Choroid plexus epithelial cell (primary cell): ENCODE measurements around the gene CCDC81.

ENCODE experiments used
- DNase-seq: peaks from one replicate; pipeline ENCODE4 v3.0.0-alpha.2; 2010; ENCODE audit warnings: low read depth
- H3K4me3 ChIP-seq: 2 replicates; pipeline ENCODE4 v1.5.1; 2011; ENCODE audit warnings: low read depth, mild to moderate bottlenecking, control low read depth, low read length, moderate library complexity
- CTCF ChIP-seq: conservative IDR thresholded peaks from 2 replicates; pipeline ENCODE4 v1.5.1; 2011; ENCODE audit warnings: low read depth, mild to moderate bottlenecking, control low read depth, inconsistent platforms, low read length, moderate library complexity

CCDC81 gene

GRCh38 chr11:86435711-86436110 lies 61.0 kb downstream of the CCDC81 start:
- H3K4me3 ChIP-seq = no peak overlapping the region
- DNase-seq = no peak
- TF ChIP-seq CTCF = no peak

GRCh38 chr11:86438685-86439084 lies 64.0 kb downstream of the CCDC81 start:
- TF ChIP-seq CTCF = no peak
- DNase-seq = peak; percentile 59
- H3K4me3 ChIP-seq = no peak overlapping the region

GRCh38 chr11:86440305-86440716 lies 65.6 kb downstream of the CCDC81 start:
- H3K4me3 ChIP-seq = no peak overlapping the region
- no peak for TF ChIP-seq CTCF
- peak; percentile 78 for DNase-seq

- no peak for TF ChIP-seq CTCF
- DNase-seq = no peak
- no peak overlapping the region for H3K4me3 ChIP-seq
These were observed 66.2 kb downstream of the CCDC81 start for GRCh38 chr11:86440843-86441242.

- TF ChIP-seq CTCF = no peak
- peak; percentile 18 for DNase-seq
- no peak overlapping the region for H3K4me3 ChIP-seq
These were observed 67.7 kb downstream of the CCDC81 start for GRCh38 chr11:86442420-86442819.

GRCh38 chr11:86442827-86443226 lies 68.1 kb downstream of the CCDC81 start:
- H3K4me3 ChIP-seq = no peak overlapping the region
- TF ChIP-seq CTCF = no peak
- no peak for DNase-seq

GRCh38 chr11:86443415-86443814 lies 68.7 kb downstream of the CCDC81 start:
- no peak overlapping the region for H3K4me3 ChIP-seq
- no peak for DNase-seq
- no peak for TF ChIP-seq CTCF
